Testis (tissue), 3 donors: ENCODE data around the gene C19orf47. TPM values are rescaled to one million over a fixed set of nuclear protein-coding genes. Genes with fewer than 3 reads are reported as not detected.
"Not testable (repeated sequence)": the region's sequence is repeated elsewhere in the genome, so short reads cannot be mapped to it uniquely, and the experiment has no call there.

Source experiments
- DNase-seq: peaks from one replicate; pipeline ENCODE4 v3.0.0-alpha.2; 2019
- H3K27ac ChIP-seq, 2 donors: fragments of 200-600 bp; sonication (generic); one replicate each; pipeline ENCODE4 v1.5.1; 2019
- H3K27me3 ChIP-seq: fragments of 200-600 bp; sonication (generic); one replicate; pipeline ENCODE4 v1.5.1; 2019
- H3K36me3 ChIP-seq: fragments of 200-600 bp; sonication (generic); one replicate; pipeline ENCODE4 v1.5.1; 2017; ENCODE audit warnings: low read depth; ENCODE audit errors: missing control alignments
- H3K4me1 ChIP-seq: fragments of 200-600 bp; sonication (generic); one replicate; pipeline ENCODE4 v1.5.1; 2019
- H3K4me3 ChIP-seq, 2 donors: fragments of 200-600 bp; sonication (generic); one replicate each; pipeline ENCODE4 v1.5.1; 2017 to 2019
- H3K9me3 ChIP-seq: fragments of 200-600 bp; sonication (generic); one replicate; pipeline ENCODE4 v1.5.1; 2017
- CTCF ChIP-seq, 3 experiments: fragments of 450-650 bp in 2 of 3; fragments of 200-600 bp in 1 of 3; sonication (generic) in 1 of 3; IDR thresholded peaks; one replicate each; pipeline ENCODE4 v1.5.1; 2016 to 2019; ENCODE audit warnings: antibody characterized with exemption in 3 of 3, mild to moderate bottlenecking in 2 of 3, moderate library complexity in 1 of 3
- POLR2A ChIP-seq: fragments of 450-650 bp; IDR thresholded peaks from one replicate; pipeline ENCODE4 v1.6.1; 2017; ENCODE audit warnings: antibody characterized with exemption, mild to moderate bottlenecking, moderate library complexity
- WGBS, 2 donors: methylation state at CpG; one replicate each; pipeline ENCODE4 v1.1.5; 2018; 5-methylcytosine and 5-hydroxymethylcytosine counted together
- intact Hi-C: fragments of 100-400 bp; cut with DNase I; formaldehyde crosslinking; loops from one replicate; pipeline ENCODE4 v1.15.1; 2023; ENCODE audit warnings: low total_unique reads
- polyA plus RNA-seq: library from polyadenylated mRNA; stranded (reverse); fragments of 350-450 nt; fragmentation: Illumina TruSeq; extraction: RNeasy Lipid Tissue Mini Kit (QIAGEN cat#74804); gene quantifications from one replicate; pipeline ENCODE4 v1.2.3, GENCODE V29; 2014; ENCODE audit warnings: low read depth, low replicate concordance; ENCODE audit not compliant: insufficient read depth
- total RNA-seq, 2 donors: library from RNA; depleted of rRNA; stranded (reverse); fragments of >200 nt; gene quantifications; one replicate each; pipeline ENCODE4 v1.2.3, GENCODE V29; 2016

Gene C19orf47
- total and polyA plus RNA-seq, 3 donors from 2014 or later: 48.9 to 62.2 (median 57.1) TPM

GRCh38 chr19:40337107-40337506 is 11.1 kb downstream of the C19orf47 start:
- WGBS, 2 donors: 84 to 85% methylated on average over 2 of the region's 2 CpGs
- Histone ChIP-seq H3K27ac (no peak overlapping the region), H3K4me3 (no peak overlapping the region), H3K4me1 (no peaks in the 10 kb centered on the region), H3K9me3 (no peaks in the 10 kb centered on the region), H3K27me3 (no peaks in the 10 kb centered on the region), H3K36me3 (no peaks in the 10 kb centered on the region)
- intact Hi-C loops: no loop called here
- no peak for DNase-seq
- TF ChIP-seq CTCF (IDR thresholded peaks at IDR 0.05) (no peak), POLR2A (no peak)

GRCh38 chr19:40336601-40336900 is 11.6 kb downstream of the C19orf47 start:
- Histone ChIP-seq H3K27ac (no peak overlapping the region), H3K4me3 (no peak overlapping the region), H3K36me3 (no peaks in the 10 kb centered on the region), H3K4me1 (no peaks in the 10 kb centered on the region), H3K9me3 (no peaks in the 10 kb centered on the region), H3K27me3 (no peaks in the 10 kb centered on the region)
- no peak for DNase-seq
- intact Hi-C loops: no loop called here
- 93 to 95% methylated on average over 2 of the region's 2 CpGs for WGBS, 2 donors
- no peak for TF ChIP-seq CTCF (IDR thresholded peaks at IDR 0.05)
- TF ChIP-seq POLR2A: no peak

GRCh38 chr19:40335855-40336600 is 12.2 kb downstream of the C19orf47 start:
- Histone ChIP-seq H3K9me3 (no peaks in the 10 kb centered on the region), H3K27me3 (no peaks in the 10 kb centered on the region), H3K4me1 (no peaks in the 10 kb centered on the region), H3K27ac (no peak overlapping the region), H3K36me3 (no peaks in the 10 kb centered on the region), H3K4me3 (no peak overlapping the region)
- intact Hi-C loops: no loop called here
- TF ChIP-seq POLR2A: no peak
- no peak for TF ChIP-seq CTCF (IDR thresholded peaks at IDR 0.05)
- DNase-seq: no peak
- 93 to 97% methylated on average over 10 to 15 of the region's 15 CpGs for WGBS, 2 donors

GRCh38 chr19:40335101-40335500 is 13.1 kb downstream of the C19orf47 start:
- Histone ChIP-seq H3K36me3 (no peaks in the 10 kb centered on the region), H3K27me3 (no peaks in the 10 kb centered on the region)
- intact Hi-C loops: no loop called here

GRCh38 chr19:40333083-40333482 is 15.1 kb downstream of the C19orf47 start:
- H3K9me3 ChIP-seq, H3K27me3 ChIP-seq, H3K4me3 ChIP-seq, H3K27ac ChIP-seq, DNase-seq, H3K36me3 ChIP-seq, H3K4me1 ChIP-seq, intact Hi-C loops: not testable (repeated sequence)
- WGBS, 2 donors: 95 to 97% methylated on average over 6 of the region's 6 CpGs

More at GRCh38 chr19:40335101-40335500, 13.1 kb downstream of the C19orf47 start:
- TF ChIP-seq POLR2A (no peak), CTCF (IDR thresholded peaks at IDR 0.05) (no peak)
- H3K9me3 ChIP-seq: no peaks in the 10 kb centered on the region
- DNase-seq: no peak
- H3K27ac ChIP-seq: no peak overlapping the region
- no peak overlapping the region for H3K4me3 ChIP-seq
- no peaks in the 10 kb centered on the region for H3K4me1 ChIP-seq
